Embryonic facial prominence (tissue), 1 donor: ENCODE data around the gene SIN3A.
"Not testable (repeated sequence)": the region's sequence is repeated elsewhere in the genome, so short reads cannot be mapped to it uniquely, and the experiment has no call there.

Experiments
- DNase-seq: peaks from one replicate; pipeline ENCODE4 v3.0.0-alpha.2; 2016; ENCODE audit errors: extremely low spot score

SIN3A gene

DNA sequence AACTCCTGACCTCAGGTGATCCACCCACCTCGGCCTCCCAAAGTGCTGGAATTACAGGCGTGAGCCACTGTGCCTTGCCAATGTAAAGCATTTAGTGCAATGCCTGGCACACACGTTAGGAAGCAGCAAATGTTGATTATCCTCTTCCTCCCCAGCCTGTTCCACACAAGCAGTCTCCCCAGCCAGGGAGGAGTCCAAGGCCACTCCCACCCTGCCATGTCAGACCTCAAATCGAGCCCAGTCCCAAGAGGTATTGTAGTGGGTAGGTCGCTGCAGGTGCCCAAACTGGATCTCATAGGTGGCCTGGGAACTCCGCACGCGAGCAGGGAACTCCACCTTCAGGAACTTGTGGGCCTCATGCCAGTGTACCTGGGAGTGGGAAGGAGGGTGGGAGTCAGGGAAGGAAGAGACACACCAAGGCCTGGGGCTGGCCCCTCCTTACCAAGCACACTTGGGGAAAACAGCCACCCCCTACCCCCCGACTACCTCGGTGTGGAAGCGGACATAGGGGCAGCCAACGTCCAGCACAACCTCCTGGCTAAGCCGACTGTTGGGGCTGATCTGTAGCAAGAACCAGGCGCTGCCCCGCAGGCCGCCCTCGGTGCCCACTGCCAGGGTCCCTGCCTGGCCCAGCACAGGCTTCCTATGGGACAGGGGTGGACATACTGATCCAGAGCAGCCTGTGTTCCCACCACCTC is 93.4 kb downstream of the SIN3A start:
- no peak for DNase-seq

DNA sequence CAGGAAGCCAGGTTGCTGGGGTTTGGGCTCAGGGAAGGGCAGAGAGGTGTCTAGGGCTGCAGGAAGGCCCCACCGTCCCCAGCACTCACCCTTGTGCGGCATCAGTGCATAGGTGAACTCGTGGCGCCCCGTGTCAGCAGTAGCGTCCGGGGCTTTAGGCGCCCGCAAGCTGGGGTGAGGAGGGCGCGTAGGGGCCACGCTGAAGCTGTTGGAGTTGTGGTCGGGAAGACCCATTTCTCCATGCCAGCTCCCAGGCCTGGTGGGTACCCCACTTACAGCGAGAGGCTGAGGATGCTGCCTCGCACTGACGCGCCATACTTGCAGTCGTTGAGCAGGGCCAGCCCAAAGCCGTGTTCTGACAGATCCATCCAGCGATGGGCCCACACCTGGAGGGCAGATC is 95.0 kb downstream of the SIN3A start:
- no peak for DNase-seq

DNA sequence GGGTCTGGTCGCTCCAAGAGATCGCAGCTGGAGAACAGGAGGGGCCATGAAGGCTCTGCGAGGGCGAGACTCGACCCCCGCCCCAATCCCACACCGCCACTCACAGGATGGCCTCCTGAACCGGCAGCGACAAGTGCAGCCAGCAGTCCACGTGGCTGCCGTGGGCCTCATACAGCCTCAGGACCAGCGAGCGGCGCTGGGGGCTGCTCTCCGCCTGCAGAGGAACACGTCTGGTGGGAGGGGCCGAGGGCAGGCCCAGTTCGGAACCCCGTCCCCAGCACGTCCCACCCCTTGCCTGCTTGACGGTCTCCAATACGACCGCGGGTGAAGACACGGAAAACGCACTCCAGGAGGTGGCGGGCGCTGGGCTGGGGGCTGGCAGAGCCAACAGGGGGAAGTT is 95.5 kb downstream of the SIN3A start:
- DNase-seq = no peak

DNA sequence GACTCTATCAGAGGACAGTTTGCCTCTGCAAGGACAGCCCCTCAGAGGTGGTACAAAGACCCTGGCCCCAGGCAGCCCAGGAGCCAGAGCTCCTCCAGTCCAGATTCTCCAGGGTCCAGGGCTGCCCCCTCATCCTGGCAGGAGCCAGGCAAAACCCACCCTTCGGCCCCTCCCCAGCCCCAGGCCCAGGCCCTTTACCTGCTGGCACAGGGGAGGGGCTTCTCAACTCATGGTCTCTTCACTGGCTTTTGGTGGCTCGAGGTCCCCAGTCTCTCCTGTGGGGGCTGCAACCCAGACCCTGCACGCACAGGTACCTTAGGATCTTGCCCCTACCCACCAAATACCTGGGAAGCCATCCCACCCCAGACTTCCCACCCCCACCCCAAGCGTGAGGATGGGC is 96.1 kb downstream of the SIN3A start:
- DNase-seq = no peak

DNA sequence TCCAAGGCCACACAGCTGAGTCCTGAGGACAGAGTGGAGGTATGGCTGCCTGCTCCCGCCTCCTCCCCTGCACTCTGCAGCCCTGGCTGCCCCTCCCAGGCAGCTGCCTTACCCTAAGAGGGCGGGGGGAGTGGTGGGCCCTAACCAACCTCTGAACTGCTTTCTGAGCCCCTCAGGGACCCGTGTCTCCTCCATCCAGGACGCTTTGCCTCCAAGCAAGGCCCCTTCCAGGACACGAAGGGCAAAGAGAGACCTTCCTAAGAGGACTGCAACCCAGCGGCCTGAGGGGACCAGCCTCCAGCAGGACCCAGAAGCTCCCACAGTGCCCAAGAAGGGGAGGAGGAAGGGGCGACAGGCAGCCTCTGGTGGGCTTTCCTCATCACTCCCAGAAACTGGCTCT is 97.0 kb downstream of the SIN3A start:
- no peak for DNase-seq

DNA sequence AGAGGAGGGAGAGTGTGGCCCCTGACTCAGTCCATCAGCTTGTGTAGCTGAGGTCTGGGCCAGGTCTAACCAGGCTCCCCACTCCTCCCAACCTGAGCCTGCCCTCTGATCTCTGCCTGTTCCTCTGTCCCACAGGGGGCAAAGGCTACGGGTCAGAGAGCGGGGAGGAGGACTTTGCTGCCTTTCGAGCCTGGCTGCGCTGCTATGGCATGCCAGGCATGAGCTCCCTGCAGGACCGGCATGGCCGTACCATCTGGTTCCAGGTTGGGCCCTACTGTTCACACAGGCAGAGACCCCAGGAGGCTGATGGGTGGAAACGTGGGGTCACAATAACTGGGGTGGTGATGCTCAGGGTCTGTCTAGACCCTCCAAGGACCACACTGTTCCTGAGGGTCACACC is 97.9 kb downstream of the SIN3A start:
- no peak for DNase-seq

DNA sequence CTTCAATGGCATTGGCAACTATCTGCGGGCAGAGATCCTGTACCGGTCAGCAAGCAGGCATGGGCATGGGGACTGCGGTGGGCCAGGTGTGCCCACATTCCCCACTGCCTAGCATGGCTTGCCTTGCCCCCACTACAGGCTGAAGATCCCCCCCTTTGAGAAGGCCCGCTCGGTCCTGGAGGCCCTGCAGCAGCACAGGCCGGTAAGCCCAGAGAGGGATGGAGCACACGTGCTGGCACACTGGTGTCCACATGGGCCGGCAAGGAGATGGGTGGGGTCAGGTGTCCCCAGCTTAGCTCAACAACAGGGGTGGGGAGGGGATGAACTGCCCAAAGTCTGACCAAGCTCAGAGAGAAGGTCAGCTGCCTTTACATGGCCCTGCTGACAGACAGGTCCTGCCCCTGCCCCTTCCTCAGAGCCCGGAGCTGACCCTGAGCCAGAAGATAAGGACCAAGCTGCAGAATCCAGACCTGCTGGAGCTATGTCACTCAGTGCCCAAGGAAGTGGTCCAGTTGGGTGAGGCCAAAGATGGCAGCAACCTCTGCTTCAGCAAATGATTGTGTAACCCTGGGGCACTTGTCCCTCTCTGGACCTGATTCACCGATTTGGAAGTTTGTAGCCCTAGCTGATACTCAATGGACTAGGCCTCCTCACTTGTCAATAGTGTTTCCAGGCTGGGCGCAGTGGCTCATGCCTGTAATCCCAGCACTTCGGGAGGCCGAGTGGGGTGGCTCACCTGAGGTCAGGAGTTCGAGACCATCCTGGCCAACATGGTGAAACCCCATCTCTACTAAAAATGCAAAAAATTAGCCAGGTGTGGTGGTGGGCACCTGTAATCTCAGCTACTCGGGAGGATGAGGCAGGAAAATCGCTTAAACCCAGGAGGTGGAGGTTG is 99.1 kb downstream of the SIN3A start:
- no peak for DNase-seq

DNA sequence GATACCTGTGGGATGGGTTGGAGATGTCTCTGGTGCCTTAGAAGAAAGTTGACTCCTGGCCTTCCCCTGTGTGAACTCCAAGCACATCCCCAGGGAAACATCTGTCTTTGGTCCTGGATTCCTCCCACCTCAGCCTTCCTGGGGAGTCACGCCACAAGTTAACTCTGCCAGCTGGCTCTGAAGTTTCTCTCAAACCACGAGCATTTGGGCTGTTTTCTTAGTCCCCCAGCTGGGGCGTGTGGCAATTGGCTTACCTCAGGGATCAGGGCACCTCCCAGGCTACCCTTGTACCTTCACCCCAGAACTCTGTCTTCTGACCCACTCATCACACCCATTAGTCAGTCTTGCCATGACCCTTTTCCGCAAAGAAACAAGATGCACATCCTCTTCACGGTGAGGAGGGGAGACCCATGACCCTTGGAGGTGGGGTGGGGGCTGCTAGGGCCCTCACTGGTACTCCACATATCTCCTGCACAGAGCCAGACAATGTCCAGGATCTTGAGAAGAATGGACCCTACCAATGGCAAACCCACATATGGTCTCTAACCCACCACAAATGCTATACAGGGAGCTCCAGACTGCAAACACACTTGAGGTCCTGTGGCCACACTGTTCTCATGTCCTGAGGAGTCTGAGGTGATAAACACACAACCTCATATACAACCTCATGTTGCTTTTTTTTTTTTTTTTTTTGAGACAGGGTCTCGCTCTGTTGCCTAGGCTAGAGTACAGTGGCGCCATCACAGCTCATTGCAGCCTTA is 100.7 kb downstream of the SIN3A start:
- DNase-seq = no peak

DNA sequence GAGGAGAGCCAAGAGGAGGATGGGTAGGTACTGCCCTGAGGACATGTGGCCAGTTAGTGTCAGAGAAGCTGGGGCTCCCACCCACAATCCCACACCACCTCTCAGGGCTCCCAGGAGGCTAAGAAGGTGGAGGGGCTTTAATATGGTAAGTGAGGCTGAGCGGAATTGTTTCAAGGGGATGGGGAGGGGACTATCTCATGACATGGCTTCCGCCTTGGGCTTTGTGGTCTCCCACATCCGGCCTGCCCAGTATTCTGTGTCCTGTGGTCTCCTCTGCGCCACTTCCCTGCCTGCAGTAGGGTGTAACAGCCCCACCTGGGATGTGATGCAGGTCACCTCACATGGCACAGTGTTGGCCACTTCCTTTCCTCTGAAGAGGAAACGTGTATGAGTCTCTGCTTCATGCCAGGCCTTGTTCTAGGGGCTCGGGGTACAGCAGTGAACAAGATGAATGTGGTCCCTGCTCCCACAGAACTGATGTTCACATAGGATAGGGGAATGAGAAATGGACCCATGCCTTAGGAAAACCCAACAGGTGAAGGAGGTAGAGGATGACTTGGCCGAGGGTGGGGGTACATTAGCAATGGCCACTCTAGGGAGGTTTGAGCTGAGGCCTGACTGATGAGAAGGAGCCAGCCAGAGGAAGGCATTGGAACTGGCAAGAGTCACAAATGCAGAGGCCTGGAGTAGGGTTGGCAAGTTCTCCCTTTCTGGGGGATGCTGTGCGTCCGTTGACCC is 101.5 kb downstream of the SIN3A start:
- DNase-seq = no peak

DNA sequence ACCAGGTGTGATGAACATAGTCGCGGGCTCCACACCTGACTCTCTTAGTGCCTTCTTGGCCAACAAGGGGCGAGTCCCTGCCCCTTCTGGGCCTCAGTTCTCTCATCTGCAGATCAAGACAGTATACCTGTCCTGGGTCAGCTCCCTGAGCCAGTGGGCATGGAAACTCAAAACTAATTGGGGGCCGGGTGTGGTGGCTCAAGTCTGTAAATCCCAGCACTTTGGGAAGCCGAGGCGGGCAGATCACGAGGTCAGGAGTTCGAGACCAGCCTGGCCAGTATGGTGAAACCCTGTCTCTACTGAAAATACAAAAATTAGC is 102.2 kb downstream of the SIN3A start:
- DNase-seq = not testable (repeated sequence)

DNA sequence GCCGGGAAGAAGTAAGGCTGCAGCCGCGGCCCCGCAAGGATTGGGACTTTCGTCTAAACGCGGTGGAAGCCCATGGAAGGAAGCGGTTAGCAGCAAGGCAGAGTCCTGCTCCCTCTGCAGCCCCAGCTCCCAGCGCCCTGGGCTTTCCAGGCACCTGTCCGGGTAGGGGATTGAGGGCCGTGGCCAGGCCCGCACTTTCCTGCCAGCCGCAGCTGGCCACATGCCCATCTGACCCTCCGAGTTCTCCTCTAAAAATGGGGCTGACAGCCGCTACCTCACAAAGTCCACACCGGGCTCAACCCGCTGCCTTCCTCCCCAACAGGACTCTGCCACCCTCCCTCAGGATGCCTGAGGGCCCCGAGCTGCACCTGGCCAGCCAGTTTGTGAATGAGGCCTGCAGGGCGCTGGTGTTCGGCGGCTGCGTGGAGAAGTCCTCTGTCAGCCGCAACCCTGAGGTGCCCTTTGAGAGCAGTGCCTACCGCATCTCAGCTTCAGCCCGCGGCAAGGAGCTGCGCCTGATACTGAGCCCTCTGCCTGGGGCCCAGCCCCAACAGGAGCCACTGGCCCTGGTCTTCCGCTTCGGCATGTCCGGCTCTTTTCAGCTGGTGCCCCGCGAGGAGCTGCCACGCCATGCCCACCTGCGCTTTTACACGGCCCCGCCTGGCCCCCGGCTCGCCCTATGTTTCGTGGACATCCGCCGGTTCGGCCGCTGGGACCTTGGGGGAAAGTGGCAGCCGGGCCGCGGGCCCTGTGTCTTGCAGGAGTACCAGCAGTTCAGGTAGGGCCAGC is 102.7 kb downstream of the SIN3A start:
- no peak for DNase-seq

DNA sequence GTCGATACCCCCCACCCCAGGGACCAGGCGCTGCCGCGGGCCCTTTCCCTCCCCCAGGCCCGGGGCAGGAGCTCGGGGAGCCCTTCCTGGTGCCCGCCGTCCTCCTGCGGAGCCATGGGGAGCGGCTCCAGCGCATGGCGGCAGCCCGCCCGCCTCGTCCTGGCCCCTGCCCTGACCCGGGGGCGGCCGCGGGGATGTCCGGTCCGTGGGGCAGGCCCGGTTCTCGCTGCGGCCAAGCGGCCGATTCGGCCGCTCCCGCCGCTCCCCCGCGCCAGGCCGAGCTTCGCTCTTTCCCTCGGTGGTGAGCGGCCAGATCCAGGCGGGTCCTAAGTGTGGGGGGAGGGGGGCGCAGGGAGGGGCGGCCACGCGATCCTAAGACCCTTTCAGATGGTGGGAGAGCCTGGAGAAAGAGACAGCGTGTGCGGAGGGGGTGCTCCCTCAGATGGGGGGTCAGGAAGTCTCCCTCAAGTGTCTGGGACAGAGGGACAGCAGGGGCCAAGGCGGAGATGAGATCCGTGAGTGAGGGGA is 103.4 kb downstream of the SIN3A start:
- DNase-seq = no peak

DNA sequence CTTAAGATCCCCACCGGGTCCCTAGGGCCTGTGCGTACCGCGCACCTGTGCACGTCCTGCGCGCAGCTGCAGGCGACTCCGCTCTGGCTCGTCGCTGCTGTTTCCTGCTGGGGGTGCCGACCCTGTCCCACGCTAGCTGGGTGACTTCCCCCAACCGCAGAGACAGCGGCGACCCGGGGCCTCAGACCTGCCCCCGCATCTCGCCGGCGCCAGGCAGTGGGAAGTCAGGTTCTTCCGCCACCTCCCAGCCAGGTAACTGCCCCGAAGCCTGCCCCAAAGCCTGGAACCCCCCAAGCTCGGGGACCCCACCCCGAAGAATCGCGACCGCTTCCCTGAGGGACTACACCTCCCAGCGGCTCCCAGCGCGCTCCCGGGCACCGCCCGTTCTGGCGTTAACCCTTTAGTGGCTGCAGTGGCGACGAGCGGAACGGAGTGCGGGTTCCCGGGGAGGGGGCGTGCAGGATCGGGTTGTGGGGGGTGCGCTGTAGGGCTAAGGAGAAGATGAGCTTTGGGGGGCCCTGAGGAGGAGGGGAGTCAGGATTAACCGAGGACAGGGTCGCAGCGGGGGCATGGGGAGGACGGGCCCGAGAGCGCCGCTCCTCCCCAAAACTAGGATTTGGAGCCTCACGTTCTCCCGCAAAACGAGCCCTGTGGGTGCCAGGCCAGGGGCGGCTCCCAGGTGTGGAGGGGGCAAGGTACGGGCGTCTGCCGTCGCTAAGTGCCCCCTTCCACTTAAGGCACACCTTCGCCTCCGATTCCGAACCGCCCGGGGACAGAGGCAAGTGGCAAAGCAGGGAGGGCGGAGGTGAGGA is 104.1 kb downstream of the SIN3A start:
- DNase-seq = no peak

DNA sequence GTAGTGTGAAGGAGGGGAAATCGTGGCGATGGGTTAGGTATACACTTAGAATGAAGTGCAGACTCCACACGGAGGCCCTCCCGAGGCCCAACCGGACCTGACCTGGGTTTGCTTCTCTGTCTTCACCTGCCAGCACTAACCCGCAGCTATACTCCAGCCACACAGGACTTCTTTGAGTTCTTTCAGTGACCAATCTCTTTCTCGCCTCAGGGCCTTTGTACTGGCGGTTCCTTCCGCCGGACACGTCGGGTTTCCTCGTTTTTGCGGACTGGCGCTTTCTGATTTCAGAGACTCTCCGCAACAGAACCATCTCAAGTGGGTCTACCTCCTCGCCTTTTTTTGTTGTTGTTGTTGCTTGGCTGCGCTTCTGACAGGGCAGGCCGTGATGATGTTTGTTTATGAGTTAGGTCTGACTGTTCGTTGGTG is 104.7 kb downstream of the SIN3A start, which contains the start of gene NEIL1:
TSS of gene NEIL1 (plus strand) at position 244 of the 426 bp plus-strand sequence. CDS start 1,867 bp downstream, outside the sequence.
- no peak for DNase-seq

DNA sequence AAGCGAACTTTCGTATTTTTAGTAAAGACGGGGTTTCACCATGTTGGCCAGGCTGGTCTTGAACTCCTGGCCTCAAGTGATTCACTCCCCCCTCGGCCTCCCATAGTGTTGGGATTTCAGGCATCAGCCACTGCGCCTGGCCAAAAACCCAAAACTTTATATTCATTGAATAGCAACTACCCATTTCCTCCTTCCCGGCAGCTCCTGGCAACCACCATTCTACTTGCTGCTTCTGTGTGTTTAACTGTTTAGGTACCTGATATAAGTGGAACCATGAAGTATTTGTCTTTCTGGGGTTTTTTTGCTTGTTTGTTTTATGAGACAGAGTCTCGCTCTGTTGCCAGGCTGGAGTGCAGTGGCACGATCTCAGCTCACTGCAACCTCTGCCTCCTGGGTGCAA is 107.5 kb downstream of the SIN3A start:
- not testable (repeated sequence) for DNase-seq

DNA sequence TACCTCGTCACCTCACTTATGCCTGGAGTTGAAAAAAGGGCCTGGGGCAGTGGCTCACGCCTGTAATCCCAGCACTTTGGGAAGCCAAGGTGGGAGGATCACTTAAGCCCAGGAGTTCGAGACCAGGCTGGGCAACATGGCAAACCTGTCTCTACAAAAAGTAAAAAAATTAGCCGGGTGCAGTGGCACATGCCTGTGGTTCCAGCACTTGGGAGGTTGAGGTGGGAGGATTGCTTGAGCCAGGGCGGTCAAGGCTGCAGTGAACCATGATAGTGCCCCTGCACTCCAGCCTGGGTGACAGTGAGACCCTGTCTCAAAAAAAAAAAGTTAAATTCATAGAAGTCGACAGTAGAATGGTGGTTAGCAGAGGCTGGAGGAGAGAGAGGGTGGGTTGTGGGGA is 109.3 kb downstream of the SIN3A start:
- no peak for DNase-seq

DNA sequence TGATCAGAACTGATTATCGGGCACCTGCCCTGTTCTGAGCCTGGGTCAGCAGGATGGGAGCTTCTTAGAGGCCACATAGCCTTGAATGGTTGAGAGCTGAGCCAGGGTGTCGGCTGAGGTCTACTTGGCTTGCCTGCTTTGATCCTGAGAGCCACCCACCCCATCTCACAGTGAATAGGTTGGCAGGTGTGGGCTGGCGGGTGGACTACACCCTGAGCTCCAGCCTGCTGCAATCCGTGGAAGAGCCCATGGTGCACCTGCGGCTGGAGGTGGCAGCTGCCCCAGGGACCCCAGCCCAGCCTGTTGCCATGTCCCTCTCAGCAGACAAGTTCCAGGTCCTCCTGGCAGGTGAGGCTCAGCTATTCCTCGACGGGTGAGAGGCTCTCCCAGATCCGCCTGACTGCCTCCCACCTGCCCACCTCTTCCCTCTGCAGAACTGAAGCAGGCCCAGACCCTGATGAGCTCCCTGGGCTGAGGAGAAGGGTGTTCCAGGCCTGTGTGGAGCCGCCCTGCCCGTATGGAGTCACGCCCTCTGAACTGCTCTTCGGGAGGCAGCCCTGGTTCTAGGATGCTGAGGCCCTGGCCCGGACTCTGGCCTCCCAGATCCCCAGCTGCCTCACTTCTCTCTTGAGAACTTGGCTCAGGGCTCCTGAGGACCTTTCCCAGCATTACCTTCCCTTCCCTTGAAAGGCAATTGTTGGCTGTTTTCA is 111.8 kb downstream of the SIN3A start:
- DNase-seq = no peak

DNA sequence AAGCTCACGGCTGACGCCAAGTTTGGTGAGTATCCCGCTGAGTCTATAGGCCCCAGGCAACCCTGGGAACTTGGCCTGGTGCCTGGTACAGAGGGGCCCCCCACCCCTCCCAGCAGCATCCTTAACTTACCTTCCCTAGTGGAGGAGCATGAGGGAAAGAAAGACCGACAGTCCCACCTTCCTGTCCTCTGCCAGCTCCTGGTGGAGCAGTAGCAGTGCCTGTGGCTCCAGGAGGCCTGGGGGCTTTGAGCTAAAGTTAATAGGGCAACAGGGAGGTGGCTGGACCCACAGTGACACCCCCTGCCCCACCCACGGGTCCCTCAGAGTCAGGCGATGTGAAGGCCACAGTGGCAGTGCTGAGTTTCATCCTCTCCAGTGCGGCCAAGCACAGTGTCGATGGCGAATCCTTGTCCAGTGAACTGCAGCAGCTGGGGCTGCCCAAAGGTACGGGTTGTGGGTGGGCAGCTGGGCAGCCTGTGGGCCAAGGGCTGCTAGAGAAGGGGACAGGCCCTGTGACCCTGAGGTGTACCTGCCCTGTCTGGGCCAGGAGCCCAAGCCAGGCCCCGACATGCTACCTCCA is 112.7 kb downstream of the SIN3A start:
- DNase-seq = no peak
